AG10803 (cell line): ENCODE results near the gene CLCNKA.
A peak's percentile ranks its signal among the peaks of the same experiment; 100 is the strongest.

Experiments
- DNase-seq: peaks from one replicate; pipeline ENCODE4 v3.0.0; 2010; ENCODE audit warnings: low read depth
- H3K4me3 ChIP-seq: 2 replicates; pipeline ENCODE4 v1.5.1; 2011; ENCODE audit warnings: mild to moderate bottlenecking, low read length, control low read depth
- TF ChIP-seq, protein P1 (sequence below): conservative IDR thresholded peaks from 2 replicates; pipeline ENCODE4 v1.5.1; 2011; ENCODE audit warnings: mild to moderate bottlenecking, low read length, control low read depth, inconsistent platforms

The CLCNKA gene

DNA sequence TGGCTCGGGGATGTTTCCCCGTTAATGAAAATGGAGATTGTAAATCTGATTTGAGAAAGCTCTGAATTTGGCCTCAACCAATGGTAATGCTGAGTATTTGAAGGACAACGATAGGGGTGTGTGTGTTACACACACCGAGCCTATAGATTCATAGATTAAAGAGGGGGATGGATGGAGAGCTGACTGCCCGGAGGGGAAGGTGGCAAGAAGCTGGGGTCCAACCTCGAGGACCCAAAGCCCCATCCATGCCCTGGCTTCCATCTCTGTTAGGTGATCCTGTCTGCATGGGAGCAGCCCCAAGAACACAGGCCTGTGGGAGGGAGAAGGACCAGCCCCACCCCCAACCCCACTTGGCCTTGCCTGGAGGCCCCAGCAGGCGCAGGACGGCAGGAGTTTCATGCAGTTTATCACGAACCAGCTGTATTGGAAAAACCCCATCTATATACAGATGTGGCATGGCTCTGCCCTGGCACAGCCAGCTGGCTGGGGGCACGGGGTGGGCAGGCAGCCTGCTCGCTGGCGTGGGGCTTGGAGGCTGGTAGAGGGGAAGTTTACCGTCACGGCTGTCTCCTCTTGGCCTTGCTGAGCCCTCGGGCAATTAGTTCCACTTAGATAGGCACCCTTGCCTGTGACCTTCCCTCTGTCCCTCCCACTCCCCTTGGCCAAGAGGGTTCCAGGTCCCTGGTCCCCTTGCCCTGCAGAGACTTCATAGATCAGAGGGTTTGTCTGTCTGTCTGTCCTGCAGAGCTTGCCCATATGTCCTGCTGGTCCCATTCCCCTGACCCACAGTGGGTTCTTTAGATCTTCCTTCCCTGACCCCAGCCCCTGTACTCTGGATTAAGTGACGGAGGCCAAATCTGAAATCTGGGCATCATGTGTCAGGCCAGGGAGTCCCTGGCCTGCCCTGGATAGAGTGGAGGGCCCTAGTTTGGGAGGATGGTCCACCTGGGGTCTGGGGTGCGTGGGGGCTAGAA lies 7.0 kb upstream of the CLCNKA start:
- no peak for DNase-seq
- TF ChIP-seq, protein P1, sequence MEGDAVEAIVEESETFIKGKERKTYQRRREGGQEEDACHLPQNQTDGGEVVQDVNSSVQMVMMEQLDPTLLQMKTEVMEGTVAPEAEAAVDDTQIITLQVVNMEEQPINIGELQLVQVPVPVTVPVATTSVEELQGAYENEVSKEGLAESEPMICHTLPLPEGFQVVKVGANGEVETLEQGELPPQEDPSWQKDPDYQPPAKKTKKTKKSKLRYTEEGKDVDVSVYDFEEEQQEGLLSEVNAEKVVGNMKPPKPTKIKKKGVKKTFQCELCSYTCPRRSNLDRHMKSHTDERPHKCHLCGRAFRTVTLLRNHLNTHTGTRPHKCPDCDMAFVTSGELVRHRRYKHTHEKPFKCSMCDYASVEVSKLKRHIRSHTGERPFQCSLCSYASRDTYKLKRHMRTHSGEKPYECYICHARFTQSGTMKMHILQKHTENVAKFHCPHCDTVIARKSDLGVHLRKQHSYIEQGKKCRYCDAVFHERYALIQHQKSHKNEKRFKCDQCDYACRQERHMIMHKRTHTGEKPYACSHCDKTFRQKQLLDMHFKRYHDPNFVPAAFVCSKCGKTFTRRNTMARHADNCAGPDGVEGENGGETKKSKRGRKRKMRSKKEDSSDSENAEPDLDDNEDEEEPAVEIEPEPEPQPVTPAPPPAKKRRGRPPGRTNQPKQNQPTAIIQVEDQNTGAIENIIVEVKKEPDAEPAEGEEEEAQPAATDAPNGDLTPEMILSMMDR: no peak
- no peak overlapping the region for H3K4me3 ChIP-seq

DNA sequence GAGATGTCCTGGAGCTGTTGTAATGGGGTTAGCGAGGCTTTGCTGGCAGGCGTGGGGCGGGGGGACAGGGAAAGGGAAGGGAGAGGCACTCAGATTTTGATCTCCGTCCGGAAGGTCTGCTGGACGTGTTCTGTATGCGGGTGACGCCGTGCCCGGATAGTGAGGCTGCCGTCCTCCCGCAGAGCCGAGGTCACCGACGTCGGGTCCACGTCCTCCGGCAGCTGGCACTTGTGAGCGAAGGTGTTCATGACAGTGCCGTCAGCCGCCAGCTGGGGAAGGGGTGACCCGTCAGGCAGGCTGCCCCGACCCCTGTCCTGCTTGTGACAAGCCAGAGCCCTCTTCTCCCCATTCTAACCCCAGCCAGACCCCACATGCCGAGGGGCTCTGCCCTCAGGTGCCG lies 6.3 kb upstream of the CLCNKA start:
- no peak overlapping the region; the same call in 1 of the 2 replicates for H3K4me3 ChIP-seq
- DNase-seq: no peak
- TF ChIP-seq, protein P1: no peak

DNA sequence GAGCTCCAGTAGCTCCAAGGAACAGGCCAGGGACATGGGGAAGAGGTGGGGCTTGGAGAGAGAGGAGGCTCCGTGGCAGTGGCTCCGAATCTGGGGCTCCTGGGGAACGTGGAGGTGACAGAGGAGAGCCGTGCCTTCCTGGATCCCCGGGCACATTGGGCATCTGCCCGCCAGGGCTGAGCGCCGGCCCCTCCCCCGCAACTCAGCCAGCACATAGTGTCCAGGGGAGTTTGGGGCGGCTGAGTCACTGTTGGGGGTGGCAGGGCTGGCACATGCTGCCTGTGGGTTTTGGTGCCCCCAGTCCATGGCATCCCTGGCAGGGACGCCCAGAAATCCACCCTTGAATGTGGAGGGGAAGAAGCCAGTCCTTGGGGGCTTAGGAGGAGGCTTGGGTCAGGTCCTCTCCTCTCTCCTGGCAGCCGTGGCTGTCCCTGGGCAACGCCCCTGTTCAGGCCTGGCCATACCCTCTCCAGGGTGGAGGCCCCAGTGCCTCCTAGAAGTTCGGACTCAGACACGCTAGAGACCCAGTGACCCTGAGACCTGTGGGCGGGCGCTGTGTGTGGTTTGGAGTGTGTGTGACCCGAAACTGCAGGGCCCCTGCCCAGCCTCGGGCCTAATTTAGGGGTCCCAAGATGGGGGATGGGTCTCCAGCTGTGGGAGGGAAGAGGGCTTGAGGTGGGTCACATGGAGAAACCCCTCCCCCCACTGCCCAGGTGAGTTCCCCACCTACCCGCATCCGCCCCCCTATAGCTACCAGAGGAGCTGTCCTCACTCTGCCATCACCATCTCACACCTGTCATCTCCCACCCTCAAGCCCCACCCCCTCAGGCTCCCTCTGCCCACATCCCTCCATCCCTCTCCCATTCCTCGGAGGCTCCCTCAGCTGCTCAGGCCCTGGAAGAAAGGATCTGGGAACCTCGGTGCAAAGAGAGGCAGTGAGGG lies 5.6 kb upstream of the CLCNKA start:
- peak overlapping the region; percentile 66 for H3K4me3 ChIP-seq
- no peak for DNase-seq
- TF ChIP-seq, protein P1: no peak

DNA sequence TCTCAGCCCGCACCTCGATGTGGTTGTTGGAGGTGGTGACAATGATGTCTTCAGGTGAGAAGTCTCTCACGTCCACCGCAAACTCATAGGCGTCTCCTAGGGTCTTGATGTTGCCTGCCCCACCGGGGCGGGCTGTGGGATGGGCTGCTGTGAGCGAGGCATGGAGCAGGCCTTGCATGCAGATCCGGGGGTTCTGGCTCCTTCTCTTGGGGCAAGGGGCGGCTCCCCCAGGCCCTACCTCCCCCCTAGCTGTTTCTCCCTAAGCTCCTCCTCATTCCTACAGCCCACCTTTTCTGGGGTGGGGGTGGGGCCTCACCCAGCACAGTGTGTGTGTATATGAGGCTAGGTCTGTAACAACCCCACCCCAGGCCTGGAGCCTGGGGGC lies 4.8 kb upstream of the CLCNKA start:
- TF ChIP-seq, protein P1: no peak
- peak overlapping the region; percentile 66 for H3K4me3 ChIP-seq
- no peak for DNase-seq

DNA sequence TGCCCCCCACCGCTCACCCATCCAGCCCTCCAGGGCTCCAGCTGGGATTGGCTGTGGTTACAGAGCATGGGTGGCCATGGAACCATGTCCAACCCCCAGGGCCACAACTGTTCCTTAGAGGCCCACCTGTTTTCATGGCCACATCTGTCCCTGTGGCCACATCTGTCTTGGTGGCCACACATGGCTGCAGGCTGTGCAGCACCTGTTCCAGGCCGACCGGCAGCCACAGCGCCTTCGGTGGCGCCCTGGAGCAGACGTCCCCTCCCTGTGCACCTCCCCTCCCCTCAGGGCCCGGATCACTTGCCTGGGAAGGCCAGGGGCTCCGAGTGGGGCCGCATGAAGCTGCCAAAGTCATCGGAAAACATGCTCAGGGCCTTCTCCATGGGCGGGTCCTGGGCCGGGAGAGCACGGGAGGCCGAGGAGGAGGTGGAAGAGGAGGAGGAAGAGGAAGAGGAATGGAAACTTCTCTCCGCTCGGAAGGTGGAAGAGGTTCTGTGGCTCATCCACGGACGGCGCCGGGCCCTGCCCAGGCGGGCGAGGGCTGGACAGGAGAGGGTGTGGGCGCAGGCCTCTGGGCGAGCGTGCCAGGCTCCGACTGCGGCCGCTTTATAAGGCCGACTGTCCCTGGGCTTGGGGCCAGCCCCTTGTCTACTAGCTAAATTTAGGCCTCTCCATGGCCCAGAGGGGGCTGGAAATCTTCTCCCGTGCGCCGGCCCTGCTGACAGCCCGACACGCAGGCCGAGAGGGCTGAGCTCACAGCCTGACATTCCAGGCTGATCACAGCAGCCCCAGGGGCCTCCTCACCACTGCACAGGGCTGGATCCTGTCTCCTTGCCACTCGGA lies 4.2 kb upstream of the CLCNKA start, which contains the start of gene HSPB7:
HSPB7 (minus strand) TSS at position 583 of the 843 bp plus-strand sequence; CDS start at position 503, 80 bp downstream.
- peak; percentile 96 for DNase-seq
- H3K4me3 ChIP-seq: peak within 1 kb of the TSS; percentile 66
- TF ChIP-seq, protein P1: peak; percentile 16

DNA sequence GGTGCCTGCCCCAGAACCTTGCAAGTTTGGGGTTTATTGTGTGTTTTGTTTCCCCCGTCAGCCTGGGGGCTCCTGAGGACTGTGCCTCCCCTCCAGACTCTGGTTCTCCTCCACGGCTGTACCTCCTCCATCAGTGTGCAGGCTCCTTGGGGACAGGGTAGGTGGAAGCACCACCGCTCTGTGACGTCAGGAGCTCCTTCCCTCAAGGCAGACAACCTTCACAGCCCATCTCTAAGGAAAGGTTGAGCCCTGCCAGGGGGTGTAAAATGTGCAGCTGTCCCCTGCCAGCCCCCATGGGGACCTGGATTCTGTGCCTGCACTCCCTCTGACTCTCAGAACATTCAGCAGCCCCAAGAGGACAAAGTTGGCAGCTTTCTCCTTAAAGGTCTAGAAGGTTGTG lies 3.5 kb upstream of the CLCNKA start:
- TF ChIP-seq, protein P1: no peak
- DNase-seq: no peak
- H3K4me3 ChIP-seq: peak overlapping the region; percentile 66
